ENCODE results near the gene IPP. TPM values are rescaled to one million over a fixed set of nuclear protein-coding genes. Genes with fewer than 3 reads are reported as not detected.
A peak's percentile ranks its signal among the peaks of the same experiment; 100 is the strongest.
"Not testable (repeated sequence)": the region's sequence is repeated elsewhere in the genome, so short reads cannot be mapped to it uniquely, and the experiment has no call there.

Gene IPP
- total RNA-seq, 1 donor from 2014 or later, result 6.7 TPM

- Histone ChIP-seq H3K27me3 (ENCODE audit: control insufficient read depth, insufficient read depth, low read length) (no peaks in the 10 kb centered on the region), H3K36me3 (ENCODE audit: control insufficient read depth, insufficient read depth, low read length) (no peaks in the 10 kb centered on the region), H3K4me3 (ENCODE audit: low read depth, low read length) (no peak overlapping the region)
- no peak for DNase-seq (ENCODE audit: low read depth)
- TF ChIP-seq CTCF (IDR thresholded peaks at IDR 0.05; ENCODE audit: insufficient read depth, low read length, poor library complexity, severe bottlenecking), result no peak
Observed at GRCh38 chr1:45752441-45753052, 2.1 kb upstream of the IPP start.

- no peaks in the 10 kb centered on the region for H3K36me3 ChIP-seq (ENCODE audit: control insufficient read depth, insufficient read depth, low read length)
- no peaks in the 10 kb centered on the region for H3K27me3 ChIP-seq (ENCODE audit: control insufficient read depth, insufficient read depth, low read length)
- no peak overlapping the region for H3K4me3 ChIP-seq (ENCODE audit: low read depth, low read length)
- no peak for DNase-seq (ENCODE audit: low read depth)
- TF ChIP-seq CTCF (IDR thresholded peaks at IDR 0.05; ENCODE audit: insufficient read depth, low read length, poor library complexity, severe bottlenecking), result no peak
Observed at GRCh38 chr1:45752014-45752413, 1.6 kb upstream of the IPP start.

- H3K36me3 ChIP-seq (ENCODE audit: control insufficient read depth, insufficient read depth, low read length); H3K27me3 ChIP-seq (ENCODE audit: control insufficient read depth, insufficient read depth, low read length); DNase-seq (ENCODE audit: low read depth): not testable (repeated sequence)
- H3K4me3 ChIP-seq (ENCODE audit: low read depth, low read length), result peak overlapping the region; percentile 60
Observed at GRCh38 chr1:45751039-45751838, 786 bp upstream of the IPP start.

- H3K27me3 ChIP-seq (ENCODE audit: control insufficient read depth, insufficient read depth, low read length), result no peaks in the 10 kb centered on the region
- no peak for TF ChIP-seq CTCF (IDR thresholded peaks at IDR 0.05; ENCODE audit: insufficient read depth, low read length, poor library complexity, severe bottlenecking)
- H3K36me3 ChIP-seq (ENCODE audit: control insufficient read depth, insufficient read depth, low read length), result no peaks in the 10 kb centered on the region
- no peak for DNase-seq (ENCODE audit: low read depth)
- no peak overlapping the region for H3K4me3 ChIP-seq (ENCODE audit: low read depth, low read length)
Observed at GRCh38 chr1:45746922-45747321, 3.5 kb downstream of the IPP start.

GRCh38 chr1:45739641-45740156, 10.8 kb downstream of the IPP start:
- not testable (repeated sequence) for H3K27me3 ChIP-seq (ENCODE audit: control insufficient read depth, insufficient read depth, low read length); DNase-seq (ENCODE audit: low read depth); H3K36me3 ChIP-seq (ENCODE audit: control insufficient read depth, insufficient read depth, low read length); H3K4me3 ChIP-seq (ENCODE audit: low read depth, low read length)

- Histone ChIP-seq H3K36me3 (ENCODE audit: control insufficient read depth, insufficient read depth, low read length) (no peaks in the 10 kb centered on the region), H3K27me3 (ENCODE audit: control insufficient read depth, insufficient read depth, low read length) (no peaks in the 10 kb centered on the region), H3K4me3 (ENCODE audit: low read depth, low read length) (no peak overlapping the region)
- no peak for TF ChIP-seq CTCF (IDR thresholded peaks at IDR 0.05; ENCODE audit: insufficient read depth, low read length, poor library complexity, severe bottlenecking)
- DNase-seq (ENCODE audit: low read depth), result no peak
Observed at GRCh38 chr1:45739137-45739536, 11.3 kb downstream of the IPP start.
